Gastroesophageal sphincter (tissue), 4 donors: ENCODE results near the gene ZMPSTE24. TPM values are rescaled to one million over a fixed set of nuclear protein-coding genes. Genes with fewer than 3 reads are reported as not detected.
A peak's percentile ranks its signal among the peaks of the same experiment; 100 is the strongest.
"Not testable (repeated sequence)": the region's sequence is repeated elsewhere in the genome, so short reads cannot be mapped to it uniquely, and the experiment has no call there.

Experiments used
- ATAC-seq: fragments of 150-250 bp; one replicate; pipeline ENCODE4 v1.9.1; 2016; ENCODE audit warnings: mild to moderate bottlenecking, moderate library complexity
- H3K27ac ChIP-seq, 4 donors: fragments of 200-600 bp; sonication (generic) in 3 of 4; 1 replicate in 3 of 4; 2 replicates in 1 of 4; pipeline ENCODE4 v1.5.1; 2016 to 2019
- H3K27me3 ChIP-seq: fragments of 200-600 bp; sonication (generic); one replicate; pipeline ENCODE4 v1.5.1; 2019
- H3K36me3 ChIP-seq, 2 donors: fragments of 200-600 bp; sonication (generic); one replicate each; pipeline ENCODE4 v1.5.1; 2019; ENCODE audit warnings: control low read depth in 1 of 2
- H3K4me1 ChIP-seq, 3 donors: fragments of 200-600 bp; sonication (generic); 1 replicate in 2 of 3; 2 replicates in 1 of 3; pipeline ENCODE4 v1.5.1; 2016 to 2019; ENCODE audit warnings: control low read depth in 2 of 3
- H3K4me3 ChIP-seq, 2 donors: fragments of 200-600 bp; sonication (generic); one replicate each; pipeline ENCODE4 v1.5.1; 2019; ENCODE audit warnings: mild to moderate bottlenecking in 1 of 2, moderate library complexity in 1 of 2
- H3K9me3 ChIP-seq, 3 donors: fragments of 200-600 bp; sonication (generic); one replicate each; pipeline ENCODE4 v1.5.1; 2017 to 2019; ENCODE audit warnings: control low read depth in 2 of 3
- CTCF ChIP-seq, 4 experiments: fragments of 200-600 bp in 2 of 4; fragments of 450-650 bp in 2 of 4; sonication (generic) in 1 of 4; IDR thresholded peaks; one replicate each; pipeline ENCODE4 v1.5.1; 2017 to 2019; ENCODE audit warnings: antibody characterized with exemption in 4 of 4, mild to moderate bottlenecking in 2 of 4, moderate library complexity in 2 of 4
- EP300 ChIP-seq: sonication (generic); formaldehyde crosslinking; IDR thresholded peaks from one replicate; pipeline ENCODE4 v1.6.1; 2017; ENCODE audit warnings: antibody characterized with exemption, mild to moderate bottlenecking
- POLR2A ChIP-seq, 2 donors: fragments of 450-650 bp; IDR thresholded peaks; one replicate each; pipeline ENCODE4 v1.6.1; 2017; ENCODE audit warnings: antibody characterized with exemption in 2 of 2, mild to moderate bottlenecking in 2 of 2, moderate library complexity in 1 of 2
- POLR2AphosphoS5 ChIP-seq: sonication (generic); formaldehyde crosslinking; IDR thresholded peaks from one replicate; pipeline ENCODE4 v1.6.1; 2017; ENCODE audit warnings: antibody characterized with exemption
- whole genome bisulfite sequencing, 2 donors: methylation state at CpG; one replicate each; pipeline ENCODE4 v1.1.5; 2018; ENCODE audit warnings: low coverage in 1 of 2; 5-methylcytosine and 5-hydroxymethylcytosine counted together
- total RNA-seq, 4 donors: library from RNA; depleted of rRNA; stranded (reverse); fragments of >200 nt; gene quantifications; one replicate each; pipeline ENCODE4 v1.1.0, GENCODE V29; 2016

ZMPSTE24 gene
- total RNA-seq = 10 to 100 TPM; 49.0 to 76.1 (median 58.3) TPM

- H3K27me3 ChIP-seq = no peaks in the 10 kb centered on the region
- no peaks in the 10 kb centered on the region for H3K9me3 ChIP-seq
- 0% methylated on average over 6 to 17 of the region's 48 CpGs for WGBS, 2 donors
- peaks cover 0 to 65% (median 10%) of the 10 kb centered on the region in 3 donors for H3K4me1 ChIP-seq
- peak within 1 kb of the TSS; percentile 67 to 88 for H3K4me3 ChIP-seq
- peak within 1 kb of the TSS; percentile 91 to 98 (median 94) for H3K27ac ChIP-seq
- peak; percentile 100 for ATAC-seq
- TF ChIP-seq EP300 = no peak
- peak in 2 of 4 experiments; percentile 8 to 16 for TF ChIP-seq CTCF (IDR thresholded peaks at IDR 0.05)
- TF ChIP-seq POLR2AphosphoS5 = peak; percentile 68
- TF ChIP-seq POLR2A (IDR thresholded peaks at IDR 0.05) = peak; percentile 13 to 29
- peaks cover 0 to 29% of the 10 kb centered on the region in 2 donors for H3K36me3 ChIP-seq
These were observed at the start of gene ZMPSTE24 for GRCh38 chr1:40257688-40258444. ZMPSTE24 (plus strand) TSS chr1:40258236; CDS start chr1:40258272, 36 bp downstream.

DNA sequence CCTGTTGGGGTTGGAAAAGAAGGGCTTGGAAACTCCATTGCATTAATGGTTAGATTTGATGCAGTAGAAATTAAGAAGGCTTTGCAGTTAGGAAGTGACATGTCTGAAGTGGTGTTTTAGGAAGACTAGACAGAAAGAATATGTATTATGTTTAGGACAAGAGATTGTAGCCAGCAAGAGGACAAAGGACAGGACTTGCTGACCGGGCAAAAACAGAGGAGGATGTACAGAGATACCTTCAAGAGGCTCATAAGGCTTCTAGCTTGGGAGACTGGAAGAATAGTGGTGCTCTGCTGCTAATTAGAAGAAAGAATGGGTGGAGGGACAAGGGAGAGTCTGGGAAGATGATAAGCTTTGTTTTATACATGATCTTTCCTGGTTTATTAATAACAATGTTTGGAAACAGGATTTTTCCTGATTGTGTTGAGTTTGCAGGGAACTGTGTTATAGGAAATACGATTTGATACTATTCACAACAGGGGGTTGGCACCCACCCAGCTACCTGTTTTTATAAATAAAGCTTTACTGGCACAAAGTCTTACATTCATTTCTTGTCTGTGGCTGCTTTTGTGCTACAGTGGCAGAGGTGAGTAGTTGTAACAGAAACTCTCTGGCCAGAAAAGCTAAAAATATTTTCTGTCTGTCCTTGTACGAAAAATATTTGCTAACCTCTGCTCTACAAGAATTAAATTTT, 47.4 kb upstream of the ZMPSTE24 start:
- Histone ChIP-seq H3K27me3 (no peaks in the 10 kb centered on the region), H3K9me3 (no peaks in the 10 kb centered on the region), H3K36me3 (peaks cover 0 to 72% of the 10 kb centered on the region in 2 donors), H3K27ac (no peak overlapping the region), H3K4me3 (no peak overlapping the region), H3K4me1 (peaks cover 0 to 5% (median 0%) of the 10 kb centered on the region in 3 donors)
- TF ChIP-seq EP300 (no peak), CTCF (IDR thresholded peaks at IDR 0.05) (no peak), POLR2A (IDR thresholded peaks at IDR 0.05) (no peak), POLR2AphosphoS5 (no peak)
- ATAC-seq = no peak
- WGBS, 2 donors = 75 to 77% methylated on average over 3 of the region's 3 CpGs

- Histone ChIP-seq H3K27me3 (no peaks in the 10 kb centered on the region), H3K9me3 (no peaks in the 10 kb centered on the region), H3K36me3 (peaks cover 0 to 41% of the 10 kb centered on the region in 2 donors), H3K27ac (no peak overlapping the region), H3K4me1 (no peaks in the 10 kb centered on the region), H3K4me3 (no peak overlapping the region)
- WGBS, 2 donors = 83 to 95% methylated on average over 4 to 5 of the region's 5 CpGs
- no peak for ATAC-seq
- no peak for TF ChIP-seq EP300
- TF ChIP-seq POLR2A (IDR thresholded peaks at IDR 0.05) = no peak
- no peak for TF ChIP-seq POLR2AphosphoS5
- TF ChIP-seq CTCF (IDR thresholded peaks at IDR 0.05) = no peak
These were observed 39.7 kb upstream of the ZMPSTE24 start for GRCh38 chr1:40218333-40218732.

GRCh38 chr1:40221471-40221905, 36.5 kb upstream of the ZMPSTE24 start:
- not testable (repeated sequence) for H3K4me3 ChIP-seq, H3K4me1 ChIP-seq, H3K27me3 ChIP-seq, ATAC-seq, H3K27ac ChIP-seq, H3K9me3 ChIP-seq
- WGBS, 2 donors = 90% methylated on average over 17 of the region's 18 CpGs; no CpG with 5 or more reads in 1 of the 2 donors
- H3K36me3 ChIP-seq = peaks cover 0 to 33% of the 10 kb centered on the region in 2 donors

- no peaks in the 10 kb centered on the region for H3K4me1 ChIP-seq
- ATAC-seq = no peak
- no peak overlapping the region for H3K27ac ChIP-seq
- H3K9me3 ChIP-seq = no peaks in the 10 kb centered on the region
- WGBS, 2 donors = 60 to 75% methylated on average over 3 of the region's 3 CpGs
- H3K36me3 ChIP-seq = peaks cover 0 to 31% of the 10 kb centered on the region in 2 donors
- no peak overlapping the region for H3K4me3 ChIP-seq
- no peaks in the 10 kb centered on the region for H3K27me3 ChIP-seq
- no peak for TF ChIP-seq POLR2AphosphoS5
- TF ChIP-seq POLR2A (IDR thresholded peaks at IDR 0.05) = no peak
- TF ChIP-seq EP300 = no peak
These were observed 35.9 kb upstream of the ZMPSTE24 start for GRCh38 chr1:40221977-40222772.
